DND-41 (cell line): ENCODE results near the gene PDHB.

Source experiments
- ATAC-seq: fragments of 200-7000 bp; cut with Tn5 transposase; 3 replicates; pipeline ENCODE4 v1.9.1; 2021; ENCODE audit warnings: low read depth; ENCODE audit not compliant: insufficient read depth
- DNase-seq: peaks from one replicate; pipeline ENCODE4 v3.0.0-alpha.2; 2020
- H2AFZ ChIP-seq: 2 replicates; pipeline ENCODE4 v1.6.0; 2012; ENCODE audit warnings: low read depth, low read length
- H3K27ac ChIP-seq: 2 replicates; pipeline ENCODE4 v1.5.1; 2012; ENCODE audit warnings: low read length, inconsistent platforms
- H3K27me3 ChIP-seq: fragments of 200-600 bp; sonication (generic); 2 replicates; pipeline ENCODE4 v1.6.0; 2012; ENCODE audit warnings: low read length, mild to moderate bottlenecking, inconsistent platforms; ENCODE audit not compliant: insufficient read depth, poor library complexity
- H3K36me3 ChIP-seq: 2 replicates; pipeline ENCODE4 v1.5.1; 2012; ENCODE audit warnings: low read length, inconsistent platforms; ENCODE audit not compliant: insufficient read depth
- H3K4me1 ChIP-seq: 2 replicates; pipeline ENCODE4 v1.5.1; 2012; ENCODE audit warnings: mild to moderate bottlenecking, low read length; ENCODE audit not compliant: insufficient read depth
- H3K4me2 ChIP-seq: 2 replicates; pipeline ENCODE4 v1.6.0; 2012; ENCODE audit warnings: mild to moderate bottlenecking, moderate library complexity, low read length, inconsistent platforms; ENCODE audit not compliant: insufficient read depth
- H3K4me3 ChIP-seq, 2 experiments: fragments of 200-600 bp in 1 of 2; shearing (Covaris generic) in 1 of 2; 2 replicates each; pipeline ENCODE4 v1.5.1; 2012 to 2016; ENCODE audit warnings: inconsistent platforms in 2 of 2, low read length in 2 of 2, mild to moderate bottlenecking in 2 of 2, low read depth in 1 of 2, moderate library complexity in 1 of 2
- H3K79me2 ChIP-seq: 2 replicates; pipeline ENCODE4 v1.6.0; 2012; ENCODE audit warnings: low read length, inconsistent platforms; ENCODE audit not compliant: insufficient read depth
- H3K9ac ChIP-seq: 2 replicates; pipeline ENCODE4 v1.6.0; 2012; ENCODE audit warnings: low read depth, mild to moderate bottlenecking, inconsistent platforms, low read length, moderate library complexity
- H3K9me3 ChIP-seq: 2 replicates; pipeline ENCODE4 v1.5.1; 2012; ENCODE audit warnings: low read length, moderate library complexity, mild to moderate bottlenecking, inconsistent platforms; ENCODE audit not compliant: insufficient read depth, severe bottlenecking
- H4K20me1 ChIP-seq: 2 replicates; pipeline ENCODE4 v1.6.0; 2012; ENCODE audit warnings: low read length; ENCODE audit not compliant: insufficient read depth
- EZH2 ChIP-seq: IDR thresholded peaks from 3 replicates; pipeline ENCODE4 v1.6.1; 2012; ENCODE audit warnings: borderline replicate concordance, low read depth, mild to moderate bottlenecking, moderate library complexity, low read length, inconsistent platforms; ENCODE audit not compliant: severe bottlenecking
- TF ChIP-seq, protein P1 (sequence below): IDR thresholded peaks from 2 replicates; pipeline ENCODE4 v1.5.1; 2012; ENCODE audit warnings: borderline replicate concordance, low read length, moderate library complexity, mild to moderate bottlenecking; ENCODE audit not compliant: poor library complexity, severe bottlenecking; ENCODE audit errors: extremely low read depth

PDHB gene

DNA sequence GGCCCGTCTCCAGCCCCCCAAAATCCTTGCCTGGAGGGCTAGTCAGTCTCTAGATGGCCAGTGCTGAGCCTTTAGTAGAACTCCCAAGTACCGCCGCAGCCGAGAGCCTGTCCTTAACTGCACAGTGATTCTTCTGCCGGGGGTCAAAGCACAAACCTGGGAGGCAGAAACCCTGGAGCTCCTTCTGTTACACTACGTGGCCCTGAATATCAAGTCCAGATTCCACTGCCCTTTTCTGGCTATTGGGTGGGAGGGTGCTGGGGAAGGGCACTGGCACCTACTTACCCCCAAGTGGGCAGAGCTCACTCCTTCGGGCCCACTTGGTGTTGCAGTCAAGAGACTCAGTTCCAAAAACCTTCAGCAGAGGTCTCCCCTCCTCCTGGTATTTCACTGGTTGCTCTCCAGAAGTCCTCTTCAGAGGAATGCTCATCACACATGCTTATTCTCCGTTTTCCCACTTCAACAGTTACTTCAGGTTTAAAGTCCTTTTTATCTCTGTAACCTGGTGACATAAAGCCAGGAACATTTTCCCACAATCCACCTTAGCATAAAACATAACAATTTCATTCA is 10.8 kb downstream of the PDHB start:
- Histone ChIP-seq H3K9me3 (no peaks in the 10 kb centered on the region), H2AFZ (no peak overlapping the region), H3K4me2 (no peak overlapping the region), H3K4me1 (no peaks in the 10 kb centered on the region), H3K36me3 (peaks cover 95% of the 10 kb centered on the region), H3K27ac (no peak overlapping the region), H3K4me3 (no peak overlapping the region), H3K9ac (no peak overlapping the region), H3K79me2 (no peaks in the 10 kb centered on the region), H4K20me1 (0 out of 2 replicates have a peak, but pooled peaks cover 3% of the 10 kb centered on the region), H3K27me3 (no peaks in the 10 kb centered on the region)
- no peak for DNase-seq
- TF ChIP-seq, protein P1, sequence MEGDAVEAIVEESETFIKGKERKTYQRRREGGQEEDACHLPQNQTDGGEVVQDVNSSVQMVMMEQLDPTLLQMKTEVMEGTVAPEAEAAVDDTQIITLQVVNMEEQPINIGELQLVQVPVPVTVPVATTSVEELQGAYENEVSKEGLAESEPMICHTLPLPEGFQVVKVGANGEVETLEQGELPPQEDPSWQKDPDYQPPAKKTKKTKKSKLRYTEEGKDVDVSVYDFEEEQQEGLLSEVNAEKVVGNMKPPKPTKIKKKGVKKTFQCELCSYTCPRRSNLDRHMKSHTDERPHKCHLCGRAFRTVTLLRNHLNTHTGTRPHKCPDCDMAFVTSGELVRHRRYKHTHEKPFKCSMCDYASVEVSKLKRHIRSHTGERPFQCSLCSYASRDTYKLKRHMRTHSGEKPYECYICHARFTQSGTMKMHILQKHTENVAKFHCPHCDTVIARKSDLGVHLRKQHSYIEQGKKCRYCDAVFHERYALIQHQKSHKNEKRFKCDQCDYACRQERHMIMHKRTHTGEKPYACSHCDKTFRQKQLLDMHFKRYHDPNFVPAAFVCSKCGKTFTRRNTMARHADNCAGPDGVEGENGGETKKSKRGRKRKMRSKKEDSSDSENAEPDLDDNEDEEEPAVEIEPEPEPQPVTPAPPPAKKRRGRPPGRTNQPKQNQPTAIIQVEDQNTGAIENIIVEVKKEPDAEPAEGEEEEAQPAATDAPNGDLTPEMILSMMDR = peak; percentile 14
- no peak for TF ChIP-seq EZH2
- peak; percentile 29; the same call in 1 of the 3 replicates for ATAC-seq

- Histone ChIP-seq H3K36me3 (peaks cover 89% of the 10 kb centered on the region), H3K4me1 (no peaks in the 10 kb centered on the region)
- no peak for DNase-seq
Measured at GRCh38 chr3:58421004-58421403, 12.6 kb downstream of the PDHB start.

GRCh38 chr3:58419780-58420507 is 13.7 kb downstream of the PDHB start:
- Histone ChIP-seq H3K4me3 (no peak overlapping the region), H4K20me1 (0 out of 2 replicates have a peak, but pooled peaks cover 3% of the 10 kb centered on the region), H3K4me2 (no peak overlapping the region), H3K27ac (no peak overlapping the region), H2AFZ (no peak overlapping the region), H3K27me3 (no peaks in the 10 kb centered on the region), H3K79me2 (no peaks in the 10 kb centered on the region), H3K36me3 (peaks cover 88% of the 10 kb centered on the region), H3K9ac (no peak overlapping the region), H3K9me3 (no peaks in the 10 kb centered on the region), H3K4me1 (no peaks in the 10 kb centered on the region)
- ATAC-seq = no peak
- TF ChIP-seq, protein P1 = no peak
- TF ChIP-seq EZH2 = no peak
- DNase-seq = no peak

More at GRCh38 chr3:58421004-58421403, 12.6 kb downstream of the PDHB start:
- Histone ChIP-seq H2AFZ (no peak overlapping the region), H3K79me2 (no peaks in the 10 kb centered on the region), H3K9ac (no peak overlapping the region), H4K20me1 (0 out of 2 replicates have a peak, but pooled peaks cover 3% of the 10 kb centered on the region), H3K4me2 (no peak overlapping the region), H3K27ac (no peak overlapping the region), H3K9me3 (no peaks in the 10 kb centered on the region), H3K27me3 (no peaks in the 10 kb centered on the region), H3K4me3 (no peak overlapping the region)
- TF ChIP-seq, protein P1 = no peak
- TF ChIP-seq EZH2 = no peak
- ATAC-seq = no peak
